Islet precursor cell (in vitro differentiated cells): ENCODE measurements around the gene TUBA1C.
"Not testable (repeated sequence)": the region's sequence is repeated elsewhere in the genome, so short reads cannot be mapped to it uniquely, and the experiment has no call there.

ENCODE experiments used
- DNase-seq: peaks from one replicate; pipeline ENCODE4 v3.0.0-alpha.2; 2018

TUBA1C gene

GRCh38 chr12:49264873-49265792 lies at the start of gene TUBA1C:
TSS of gene TUBA1C (plus strand) at chr12:49265082. CDS start at chr12:49265182, 100 bp downstream.
- peak; percentile 99 for DNase-seq

DNA sequence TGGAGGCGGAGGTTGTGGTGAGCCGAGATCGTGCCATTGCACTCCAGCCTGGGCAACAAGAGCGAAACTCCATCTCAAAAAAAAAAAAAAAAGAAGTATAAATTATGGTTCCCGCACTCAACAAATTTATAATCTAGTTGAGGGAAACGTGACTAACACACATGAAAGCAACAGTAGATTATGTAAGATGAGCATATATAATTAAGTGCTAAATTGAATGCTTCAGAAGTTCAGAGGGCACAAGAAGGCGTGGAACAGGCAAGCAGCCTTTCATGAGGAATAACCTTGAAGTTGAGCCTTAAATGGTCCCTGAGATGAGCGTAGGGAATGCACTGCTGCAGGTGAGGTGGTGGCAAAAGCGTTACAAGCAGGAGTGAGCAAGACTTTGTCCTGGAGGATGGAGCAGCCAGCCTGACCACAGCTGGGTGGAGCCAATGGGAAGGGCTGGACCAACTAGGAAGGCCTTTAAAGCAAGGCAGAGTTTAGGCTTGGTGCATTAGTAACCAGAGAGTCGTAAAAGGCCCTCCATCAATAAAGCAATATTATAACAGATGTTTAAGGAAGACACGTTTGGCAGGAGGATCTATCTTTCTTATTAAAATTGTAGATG lies 45.4 kb upstream of the TUBA1C start:
- DNase-seq = no peak

GRCh38 chr12:49220972-49221371 lies 43.9 kb upstream of the TUBA1C start:
- no peak for DNase-seq

- no peak for DNase-seq
Measured at GRCh38 chr12:49223122-49223521, 41.8 kb upstream of the TUBA1C start.

DNA sequence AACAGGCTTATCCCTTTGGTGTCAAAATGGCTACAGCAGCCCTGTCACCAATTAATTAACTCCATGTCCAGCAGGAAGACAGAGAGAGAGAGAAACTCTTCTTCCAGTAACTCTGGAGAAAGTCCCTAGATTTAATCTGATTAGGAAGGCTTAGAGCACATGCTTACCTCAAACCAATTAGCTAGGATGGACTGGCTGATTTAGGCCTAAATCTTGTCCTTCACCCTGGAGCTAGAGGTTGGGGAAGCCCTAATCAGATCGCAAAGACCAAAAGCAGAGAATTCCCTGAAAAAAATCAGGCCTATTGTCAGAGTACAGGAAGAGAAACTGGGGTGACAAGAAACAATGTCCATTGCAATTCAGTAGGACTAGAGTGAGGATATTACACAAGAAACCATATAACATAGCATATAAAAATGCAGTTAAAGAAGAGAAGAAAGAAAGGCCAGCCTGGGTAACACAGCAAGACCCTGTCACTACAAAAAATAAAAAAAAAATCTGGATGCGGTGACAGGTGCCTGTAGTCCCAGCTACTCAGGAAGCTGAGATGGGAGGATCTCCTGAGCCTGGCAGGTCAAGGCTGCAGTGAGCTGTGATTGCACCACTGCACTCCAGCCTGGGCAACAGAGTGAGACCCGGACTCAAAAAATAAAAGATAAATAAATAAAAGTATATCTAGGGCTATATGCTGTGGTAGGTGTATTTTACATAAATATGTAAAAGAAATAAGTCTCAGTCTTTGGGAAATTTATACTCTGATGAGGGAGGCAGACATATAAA lies 41.1 kb upstream of the TUBA1C start:
- DNase-seq = no peak

- no peak for DNase-seq
Measured at GRCh38 chr12:49225576-49226166, 39.2 kb upstream of the TUBA1C start.

DNA sequence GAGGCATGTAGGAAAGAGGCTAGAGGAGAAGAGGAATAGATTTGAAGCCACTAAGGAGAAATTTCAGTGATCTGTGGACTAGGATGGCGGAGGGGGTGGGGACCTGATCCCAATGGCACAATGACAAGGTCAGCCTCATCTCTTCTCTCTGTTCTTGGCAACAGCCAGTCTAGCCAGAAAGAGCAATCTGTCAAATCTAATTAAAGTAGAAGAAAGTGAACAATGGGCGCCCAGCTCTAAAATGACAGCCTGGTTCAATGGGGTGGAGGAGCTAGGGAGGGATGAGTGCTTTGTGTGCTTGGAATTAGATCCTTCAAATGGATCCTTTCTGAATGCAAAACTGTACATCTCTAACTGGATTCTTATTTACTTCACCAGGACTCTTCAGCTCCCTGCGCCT lies 37.2 kb upstream of the TUBA1C start:
- no peak for DNase-seq

DNA sequence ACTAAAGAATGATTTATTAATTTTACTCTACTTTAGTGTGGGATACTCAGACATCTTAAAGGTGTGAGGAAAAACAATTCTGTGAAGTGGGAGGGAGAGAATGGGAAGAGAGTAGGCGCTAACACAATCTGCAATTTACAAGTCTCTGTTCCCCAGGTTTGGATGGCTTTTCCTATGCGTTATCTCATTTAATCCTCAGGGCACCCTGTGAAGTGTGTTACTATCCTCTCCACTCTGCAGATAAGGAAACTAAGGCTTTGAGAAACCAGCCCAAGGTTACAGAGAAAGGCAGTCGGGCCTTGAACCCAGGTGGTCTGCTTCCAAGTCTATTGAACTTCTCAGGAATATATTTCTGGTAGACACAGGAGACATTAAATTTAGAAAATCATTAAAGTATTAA lies 36.2 kb upstream of the TUBA1C start:
- no peak for DNase-seq

DNA sequence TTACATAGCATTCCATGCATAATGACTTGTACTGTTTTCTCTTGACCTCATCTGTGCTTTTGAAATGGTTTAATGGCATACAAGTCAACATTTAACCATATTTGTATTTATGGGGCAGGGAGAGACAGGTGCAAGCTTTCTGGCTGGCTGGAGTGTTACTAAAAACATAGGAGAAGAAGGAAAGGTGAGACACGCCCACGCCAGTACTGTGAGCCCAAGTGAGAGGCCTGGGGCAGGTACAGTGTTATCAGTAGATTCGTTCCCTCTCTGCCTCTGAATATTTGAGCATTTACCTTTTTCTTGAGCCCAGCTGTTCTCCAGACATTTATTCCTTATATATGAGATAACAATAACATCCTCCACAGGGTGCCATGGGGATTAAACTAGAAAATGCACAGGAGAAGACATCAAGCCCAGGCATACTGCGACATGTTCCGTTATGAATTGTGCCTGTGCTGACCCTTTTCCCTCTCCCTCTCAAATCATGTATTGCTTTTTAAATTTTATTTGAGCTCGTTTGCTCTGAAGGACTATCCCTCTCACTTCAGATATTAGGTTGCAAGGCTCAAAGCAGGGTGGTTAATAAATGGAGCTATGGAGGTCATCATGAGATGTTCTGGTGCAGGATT lies 34.6 kb upstream of the TUBA1C start:
- DNase-seq = no peak

GRCh38 chr12:49230805-49231194 lies 34.1 kb upstream of the TUBA1C start:
- DNase-seq = no peak

DNA sequence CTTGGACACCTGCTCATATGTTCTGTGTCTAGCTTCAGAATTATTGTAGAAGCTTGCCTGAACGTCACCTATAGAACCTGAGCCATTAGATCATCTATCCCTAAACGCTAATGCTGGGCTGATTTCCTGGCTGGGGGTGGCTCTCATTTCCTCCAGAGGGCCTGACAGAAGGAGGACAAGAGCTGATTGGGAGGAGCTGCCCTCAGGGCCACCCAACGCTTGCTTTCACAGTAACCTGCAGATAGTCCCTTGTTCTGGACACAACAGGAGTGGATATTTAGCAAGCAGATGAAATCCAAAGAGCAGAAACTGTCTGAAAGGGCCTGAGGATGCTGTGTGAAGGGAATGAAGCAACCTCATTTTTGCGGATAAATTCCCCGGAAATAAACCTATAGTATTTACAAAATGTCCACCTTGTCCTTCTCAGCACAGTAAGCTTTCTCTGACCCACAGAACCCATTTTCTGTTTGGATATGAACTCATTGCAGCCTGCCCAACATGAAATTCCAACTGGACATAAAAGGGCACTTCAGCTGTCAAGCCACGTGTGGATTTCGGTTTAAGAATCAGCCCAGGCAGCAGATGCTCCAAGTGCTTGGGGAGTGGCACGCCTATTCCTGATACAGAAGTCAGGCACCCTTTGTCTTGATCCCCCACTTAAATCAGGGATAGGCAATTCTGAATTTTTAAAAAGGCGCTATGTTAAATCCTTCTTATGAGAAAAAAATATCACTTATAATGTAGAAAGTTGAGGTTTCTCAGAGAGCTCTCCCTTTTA lies 32.8 kb upstream of the TUBA1C start:
- DNase-seq = no peak

GRCh38 chr12:49232940-49233841 lies 31.7 kb upstream of the TUBA1C start:
- peak; percentile 91 for DNase-seq

DNA sequence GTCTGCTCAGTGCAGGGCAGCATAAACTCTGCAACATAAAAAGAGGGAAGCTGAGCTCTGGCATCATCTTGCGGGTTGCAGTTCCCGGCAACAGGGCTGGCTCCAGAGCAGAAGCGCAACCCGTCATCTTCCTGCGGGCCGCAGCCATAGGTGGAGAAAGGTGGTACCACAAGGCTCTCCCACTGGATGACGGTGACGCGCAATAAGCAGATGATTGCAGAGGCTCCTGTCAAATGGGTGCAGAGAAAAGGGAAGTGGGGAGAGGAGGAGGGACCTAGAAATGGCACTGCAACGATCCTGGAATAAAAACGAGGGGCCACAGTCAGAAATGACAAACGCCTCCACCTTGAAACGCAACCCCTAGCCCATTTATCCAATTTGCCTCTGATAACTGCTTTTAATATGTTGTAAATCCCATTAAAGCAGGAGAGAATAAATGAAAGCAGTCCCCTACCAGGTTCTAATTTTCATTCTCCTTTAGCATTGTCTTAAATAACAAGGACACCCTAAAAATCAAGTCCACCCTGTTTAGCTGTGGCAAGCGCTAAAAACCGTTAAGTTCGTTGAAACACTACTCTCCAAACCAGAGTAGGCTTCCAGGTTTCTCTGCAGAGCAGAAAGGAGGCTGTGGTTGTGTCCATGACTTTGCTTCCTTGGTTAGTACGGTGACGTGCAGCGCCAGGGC lies 30.9 kb upstream of the TUBA1C start:
- DNase-seq = no peak

- no peak for DNase-seq
Measured at GRCh38 chr12:49236423-49236822, 28.5 kb upstream of the TUBA1C start.

GRCh38 chr12:49243631-49244030 lies 21.3 kb upstream of the TUBA1C start:
- no peak for DNase-seq

DNA sequence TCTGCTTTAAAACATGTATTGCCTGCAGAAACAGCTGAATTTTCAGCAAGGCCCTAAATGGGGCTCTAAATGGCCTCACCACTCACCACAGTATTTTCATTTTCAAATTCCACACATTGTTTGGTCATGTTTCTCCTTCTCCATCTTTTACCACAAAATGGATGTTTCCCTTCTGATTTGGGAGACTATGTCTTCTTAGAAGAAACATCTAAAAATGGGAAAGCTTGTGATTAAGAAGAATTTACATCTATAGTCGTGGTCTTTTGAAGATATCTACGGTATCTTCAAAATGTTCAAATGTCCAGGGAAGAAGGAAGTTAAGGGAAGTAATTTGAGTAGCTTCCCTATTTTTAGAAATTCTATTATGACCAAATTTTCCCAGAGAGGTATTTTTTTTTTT lies 20.7 kb upstream of the TUBA1C start:
- DNase-seq = no peak

- DNase-seq = no peak
Measured at GRCh38 chr12:49251357-49251756, 13.5 kb upstream of the TUBA1C start.

- DNase-seq = no peak
Measured at GRCh38 chr12:49253033-49253623, 11.8 kb upstream of the TUBA1C start.

- not testable (repeated sequence) for DNase-seq
Measured at GRCh38 chr12:49255456-49255855, 9.4 kb upstream of the TUBA1C start.
